Peyer's patch (tissue), 4 donors: ENCODE data around the gene CD4. TPM values are rescaled to one million over a fixed set of nuclear protein-coding genes. Genes with fewer than 3 reads are reported as not detected.
"Not testable (repeated sequence)": the region's sequence is repeated elsewhere in the genome, so short reads cannot be mapped to it uniquely, and the experiment has no call there.

Source experiments
- DNase-seq, 3 donors: peaks; one replicate each; pipeline ENCODE4 v3.0.0-alpha.2; 2017 to 2019
- H3K27ac ChIP-seq, 4 donors: fragments of 200-600 bp; sonication (generic); one replicate each; pipeline ENCODE4 v1.5.1; 2016 to 2019
- H3K27me3 ChIP-seq, 2 donors: fragments of 200-600 bp; sonication (generic); one replicate each; pipeline ENCODE4 v1.5.1; 2019
- H3K36me3 ChIP-seq, 3 donors: fragments of 200-600 bp; sonication (generic); one replicate each; pipeline ENCODE4 v1.5.1; 2016 to 2019
- H3K4me1 ChIP-seq, 4 donors: fragments of 200-600 bp; sonication (generic); one replicate each; pipeline ENCODE4 v1.5.1; 2016 to 2019
- H3K4me3 ChIP-seq, 4 donors: fragments of 200-600 bp; sonication (generic); 1 replicate in 3 of 4; 2 replicates in 1 of 4; pipeline ENCODE4 v1.5.1; 2016 to 2019; ENCODE audit warnings: mild to moderate bottlenecking in 1 of 4
- H3K9me3 ChIP-seq, 4 donors: fragments of 200-600 bp; sonication (generic); one replicate each; pipeline ENCODE4 v1.5.1; 2016 to 2019; ENCODE audit warnings: mild to moderate bottlenecking in 1 of 4
- CTCF ChIP-seq, 6 experiments: fragments of 450-650 bp in 4 of 6; fragments of 200-600 bp in 2 of 6; sonication (generic) in 1 of 6; IDR thresholded peaks; one replicate each; pipeline ENCODE4 v1.5.1; 2017 to 2019; ENCODE audit warnings: antibody characterized with exemption in 6 of 6, mild to moderate bottlenecking in 3 of 6, moderate library complexity in 1 of 6
- POLR2A ChIP-seq, 2 donors: fragments of 450-650 bp; IDR thresholded peaks; one replicate each; pipeline ENCODE4 v1.5.1; 2017; ENCODE audit warnings: antibody characterized with exemption in 2 of 2, mild to moderate bottlenecking in 2 of 2, moderate library complexity in 2 of 2
- total RNA-seq, 4 donors: library from RNA; depleted of rRNA; stranded (reverse); fragments of >200 nt; gene quantifications; one replicate each; pipeline ENCODE4 v1.1.0, GENCODE V29; 2016

Gene CD4
- total RNA-seq, 4 donors from 2014 or later: 2.1 to 9.1 (median 4.0) TPM

GRCh38 chr12:6866920-6867412 lies 77.6 kb downstream of the CD4 start:
- no peak for TF ChIP-seq POLR2A (IDR thresholded peaks at IDR 0.05)
- no peak for TF ChIP-seq CTCF (IDR thresholded peaks at IDR 0.05)
- peaks cover 0 to 62% (median 0%) of the 10 kb centered on the region in 3 donors for H3K36me3 ChIP-seq
- H3K4me3 ChIP-seq: peak overlapping the region; percentile 93 to 99 (median 96)
- H3K27me3 ChIP-seq: no peaks in the 10 kb centered on the region
- no peaks in the 10 kb centered on the region for H3K9me3 ChIP-seq
- DNase-seq: no peak
- H3K4me1 ChIP-seq: peaks cover 0 to 43% (median 15%) of the 10 kb centered on the region in 4 donors
- H3K27ac ChIP-seq: peak overlapping the region; percentile 96 to 100 (median 98)

GRCh38 chr12:6867413-6868210 lies 78.3 kb downstream of the CD4 start, which contains the start of gene TPI1:
TPI1 (plus strand) TSS chr12:6867531; CDS start chr12:6867567, 36 bp downstream.
- H3K9me3 ChIP-seq: no peaks in the 10 kb centered on the region
- H3K4me3 ChIP-seq: peak within 1 kb of the TSS; percentile 93 to 99 (median 96)
- peaks cover 0 to 46% (median 17%) of the 10 kb centered on the region in 4 donors for H3K4me1 ChIP-seq
- DNase-seq: peak; percentile 85 to 94 (median 92)
- TF ChIP-seq POLR2A (IDR thresholded peaks at IDR 0.05) (peak; percentile 99), CTCF (IDR thresholded peaks at IDR 0.05) (no peak)
- peak within 1 kb of the TSS; percentile 96 to 100 (median 98) for H3K27ac ChIP-seq
- H3K36me3 ChIP-seq: peaks cover 0 to 58% (median 0%) of the 10 kb centered on the region in 3 donors
- H3K27me3 ChIP-seq: no peaks in the 10 kb centered on the region

GRCh38 chr12:6868211-6869048 lies 79.1 kb downstream of the CD4 start:
- TF ChIP-seq CTCF (IDR thresholded peaks at IDR 0.05) (no peak), POLR2A (IDR thresholded peaks at IDR 0.05) (no peak)
- Histone ChIP-seq H3K9me3 (no peaks in the 10 kb centered on the region), H3K4me3 (peak overlapping the region; percentile 93 to 99 (median 96)), H3K27ac (peak overlapping the region; percentile 96 to 100 (median 98)), H3K36me3 (peaks cover 0 to 50% (median 0%) of the 10 kb centered on the region in 3 donors), H3K27me3 (no peaks in the 10 kb centered on the region), H3K4me1 (peaks cover 0 to 46% (median 18%) of the 10 kb centered on the region in 4 donors)
- no peak for DNase-seq

- Histone ChIP-seq H3K4me3 (peak overlapping the region in 3 of 4 donors; percentile 93 to 99 (median 95)), H3K27me3 (no peaks in the 10 kb centered on the region), H3K36me3 (peaks cover 0 to 41% (median 0%) of the 10 kb centered on the region in 3 donors), H3K27ac (peak overlapping the region; percentile 41 to 98 (median 97)), H3K9me3 (no peaks in the 10 kb centered on the region), H3K4me1 (peaks cover 0 to 54% (median 22%) of the 10 kb centered on the region in 4 donors)
- DNase-seq: peak; percentile 79 to 94 (median 86)
- TF ChIP-seq CTCF (IDR thresholded peaks at IDR 0.05) (peak; percentile 84 to 97 (median 90)), POLR2A (IDR thresholded peaks at IDR 0.05) (no peak)
Observed at GRCh38 chr12:6869049-6870021, 80.0 kb downstream of the CD4 start.

GRCh38 chr12:6870304-6870703 lies 81.0 kb downstream of the CD4 start:
- peak overlapping the region in 2 of 4 donors; percentile 41 to 98 for H3K27ac ChIP-seq
- H3K4me3 ChIP-seq, H3K9me3 ChIP-seq, DNase-seq, H3K27me3 ChIP-seq: not testable (repeated sequence)
- peaks cover 0 to 57% (median 22%) of the 10 kb centered on the region in 4 donors for H3K4me1 ChIP-seq
- H3K36me3 ChIP-seq: peaks cover 0 to 32% (median 0%) of the 10 kb centered on the region in 3 donors

Other genes starting within 250 kb of the CD4 start
- gene IFFO1, start 233.5 kb upstream of the CD4 start, total RNA-seq: 10 to 100 TPM in 2 of 4 donors, 1 to 10 TPM in 2; 7.8 to 50.3 (median 9.5) TPM
- gene NOP2, start 221.2 kb upstream of the CD4 start, total RNA-seq: 100 to 1,000 TPM in 1 of 4 donors, 10 to 100 TPM in 3; 21.4 to 135 (median 43.6) TPM
- 100 to 1,000 TPM; 129 to 209 (median 167) TPM for gene CHD4, start 182.1 kb upstream of the CD4 start, total RNA-seq
- 10 to 100 TPM; 18.7 to 36.2 (median 25.3) TPM for gene LPAR5, start 153.6 kb upstream of the CD4 start, total RNA-seq
- gene ACRBP, start 142.1 kb upstream of the CD4 start, total RNA-seq: 10 to 100 TPM in 2 of 4 donors, 1 to 10 TPM in 2; 5.1 to 12.1 (median 10.3) TPM
- 100 to 1,000 TPM in 1 of 4 donors, 10 to 100 TPM in 3; 32.6 to 109 (median 45.4) TPM for gene ING4, start 126.4 kb upstream of the CD4 start, total RNA-seq
- 10 to 100 TPM; 35.6 to 96.6 (median 80.2) TPM for gene ZNF384, start 100.2 kb upstream of the CD4 start, total RNA-seq
- gene PIANP, start 88.7 kb upstream of the CD4 start, total RNA-seq: not detected
- gene COPS7A, start 65.5 kb upstream of the CD4 start, total RNA-seq: 10 to 100 TPM; 38.4 to 72.6 (median 51.8) TPM
- 100 to 1,000 TPM in 3 of 4 donors, 10 to 100 TPM in 1; 94.9 to 212 (median 182) TPM for gene MLF2, start 36.4 kb upstream of the CD4 start, total RNA-seq
- gene PTMS, start 23.2 kb upstream of the CD4 start, total RNA-seq: 10 to 100 TPM; 44.2 to 87.5 (median 53.0) TPM
- gene LAG3, start 17.0 kb upstream of the CD4 start, total RNA-seq: 1 to 10 TPM in 3 of 4 donors, not detected in 1; 1.3 to 3.0 (median 1.6) TPM
- 10 to 100 TPM in 1 of 4 donors, 1 to 10 TPM in 2, not detected in 1; 2.5 to 11.6 (median 4.1) TPM for gene GPR162, start 32.3 kb downstream of the CD4 start, total RNA-seq
- 10 to 100 TPM in 2 of 4 donors, 1 to 10 TPM in 2; 3.7 to 40.4 (median 8.7) TPM for gene P3H3, start 38.9 kb downstream of the CD4 start, total RNA-seq
- 1 to 10 TPM in 1 of 4 donors, under 1 TPM in 2, not detected in 1; 0.85 to 6.6 (median 0.94) TPM for gene GNB3, start 51.4 kb downstream of the CD4 start, total RNA-seq
- 10 to 100 TPM; 44.2 to 51.2 (median 46.3) TPM for gene CDCA3, start 61.8 kb downstream of the CD4 start, total RNA-seq
- 10 to 100 TPM; 41.0 to 94.1 (median 47.1) TPM for gene USP5, start 62.6 kb downstream of the CD4 start, total RNA-seq
- gene TPI1, start 78.0 kb downstream of the CD4 start, total RNA-seq: 1,000 to 10,000 TPM in 1 of 4 donors, 100 to 1,000 TPM in 3; 591 to 1,061 (median 658) TPM
- 10 to 100 TPM in 2 of 4 donors, 1 to 10 TPM in 2; 4.1 to 12.3 (median 9.9) TPM for gene SPSB2, start 83.8 kb downstream of the CD4 start, total RNA-seq
- 10 to 100 TPM in 1 of 4 donors, 1 to 10 TPM in 2, not detected in 1; 1.7 to 35.5 (median 3.0) TPM for gene LRRC23, start 115.3 kb downstream of the CD4 start, total RNA-seq
- gene ENO2, start 125.1 kb downstream of the CD4 start, total RNA-seq: 10 to 100 TPM in 2 of 4 donors, 1 to 10 TPM in 2; 4.6 to 11.7 (median 8.8) TPM
- gene ATN1, start 138.4 kb downstream of the CD4 start, total RNA-seq: 100 to 1,000 TPM in 3 of 4 donors, 10 to 100 TPM in 1; 77.6 to 337 (median 125) TPM
- gene RNU7-1, start 154.3 kb downstream of the CD4 start, total RNA-seq: not detected
- 100 to 1,000 TPM; 146 to 339 (median 156) TPM for gene C12orf57, start 154.5 kb downstream of the CD4 start, total RNA-seq
- 100 to 1,000 TPM in 1 of 4 donors, 10 to 100 TPM in 3; 41.6 to 183 (median 44.4) TPM for gene PTPN6, start 161.8 kb downstream of the CD4 start, total RNA-seq
- 100 to 1,000 TPM; 162 to 219 (median 174) TPM for gene PHB2, start 181.1 kb downstream of the CD4 start, total RNA-seq
- 10 to 100 TPM in 3 of 4 donors, 1 to 10 TPM in 1; 9.1 to 24.8 (median 18.3) TPM for gene EMG1, start 181.4 kb downstream of the CD4 start, total RNA-seq
- 100 to 1,000 TPM in 3 of 4 donors, 10 to 100 TPM in 1; 18.2 to 230 (median 179) TPM for gene LPCAT3, start 228.9 kb downstream of the CD4 start, total RNA-seq